Spinal cord (tissue), 10 donors: ENCODE data around the gene LRRC36. TPM values are rescaled to one million over a fixed set of nuclear protein-coding genes. Genes with fewer than 3 reads are reported as not detected.
A peak's percentile ranks its signal among the peaks of the same experiment; 100 is the strongest.

Experiments
- DNase-seq, 6 donors: peaks; one replicate each; pipeline versions ENCODE4 v3.0.0 to v3.0.0-alpha.2; 2013 to 2015; ENCODE audit warnings: low spot score in 6 of 6, low read depth in 4 of 6
- H3K27ac ChIP-seq: one replicate; pipeline ENCODE4 v1.5.1; 2013; ENCODE audit warnings: low read depth, low read length, control low read depth
- H3K27me3 ChIP-seq: one replicate; pipeline ENCODE4 v1.6.1; 2013; ENCODE audit warnings: low read length; ENCODE audit not compliant: control insufficient read depth, insufficient read depth
- H3K36me3 ChIP-seq: one replicate; pipeline ENCODE4 v1.6.1; 2013; ENCODE audit warnings: low read length; ENCODE audit not compliant: control insufficient read depth, insufficient read depth
- H3K4me1 ChIP-seq: one replicate; pipeline ENCODE4 v1.6.1; 2013; ENCODE audit warnings: low read length; ENCODE audit not compliant: control insufficient read depth, insufficient read depth
- H3K4me3 ChIP-seq: one replicate; pipeline ENCODE4 v1.5.1; 2013; ENCODE audit warnings: low read depth, low read length, control low read depth
- H3K9me3 ChIP-seq: one replicate; pipeline ENCODE4 v1.6.1; 2013; ENCODE audit warnings: low read length; ENCODE audit not compliant: control insufficient read depth, insufficient read depth
- WGBS: methylation state at CpG from one replicate; pipeline ENCODE4 v1.1.5; 2013; ENCODE audit warnings: missing lambda C conversion rate; ENCODE audit not compliant: insufficient coverage; 5-methylcytosine and 5-hydroxymethylcytosine counted together
- polyA plus RNA-seq, 2 donors: library from polyadenylated mRNA; unstranded; fragments of 120-200 nt; gene quantifications; one replicate each; pipeline ENCODE4 v1.2.1, GENCODE V29; 2013; ENCODE audit not compliant: insufficient read length in 2 of 2
- total RNA-seq, 2 donors: library from RNA; depleted of rRNA in 1 of 2; stranded (reverse); fragments of 120-200 nt in 1 of 2; fragments of >200 nt in 1 of 2; gene quantifications; one replicate each; pipeline versions ENCODE4 v1.2.3 to v1.2.4, GENCODE V29; 2013 to 2014
- donor health status: healthy.

The LRRC36 gene
- total and polyA plus RNA-seq, 4 donors, result 4.3 to 10.9 (median 5.8) TPM

DNA sequence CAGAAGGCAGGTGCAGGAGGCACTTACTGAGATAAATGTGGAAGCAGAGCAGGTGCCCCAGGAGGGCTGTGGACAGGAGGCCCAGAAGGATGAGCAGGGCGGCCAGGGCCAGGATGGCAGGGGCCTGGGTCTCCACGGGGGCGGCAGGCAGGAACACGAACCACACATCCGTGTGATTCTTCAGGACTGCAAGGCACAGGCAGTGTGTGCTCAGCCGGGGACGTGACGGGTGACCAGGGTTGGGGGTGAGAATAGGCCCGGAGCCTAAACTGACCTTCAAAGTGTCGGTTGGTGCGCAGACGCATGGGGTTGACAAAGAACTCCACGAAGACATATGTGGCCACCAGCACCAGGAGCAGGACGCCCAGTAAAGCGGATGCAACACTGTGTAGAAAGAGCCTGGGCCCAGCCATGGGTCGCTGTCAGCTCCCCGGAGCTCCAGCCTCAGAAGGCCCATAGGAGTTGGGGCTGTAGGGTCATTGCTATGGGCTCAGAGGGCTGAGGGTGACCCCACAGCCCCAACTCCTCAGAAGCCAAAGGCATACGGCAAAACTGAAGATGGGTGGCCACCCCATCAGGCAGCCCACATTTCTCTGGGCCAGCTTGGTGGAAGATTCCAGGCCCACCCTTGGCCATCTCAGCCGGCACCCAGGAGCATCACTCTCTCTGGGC lies 72.1 kb downstream of the LRRC36 start:
- 92% methylated on average over 18 of the region's 19 CpGs for WGBS
- no peaks in the 10 kb centered on the region for H3K9me3 ChIP-seq
- peaks cover 10% of the 10 kb centered on the region for H3K27me3 ChIP-seq
- H3K4me1 ChIP-seq, result peaks cover 71% of the 10 kb centered on the region
- H3K4me3 ChIP-seq, result no peak overlapping the region
- DNase-seq, result no peak
- peaks cover 17% of the 10 kb centered on the region for H3K36me3 ChIP-seq
- H3K27ac ChIP-seq, result no peak overlapping the region

DNA sequence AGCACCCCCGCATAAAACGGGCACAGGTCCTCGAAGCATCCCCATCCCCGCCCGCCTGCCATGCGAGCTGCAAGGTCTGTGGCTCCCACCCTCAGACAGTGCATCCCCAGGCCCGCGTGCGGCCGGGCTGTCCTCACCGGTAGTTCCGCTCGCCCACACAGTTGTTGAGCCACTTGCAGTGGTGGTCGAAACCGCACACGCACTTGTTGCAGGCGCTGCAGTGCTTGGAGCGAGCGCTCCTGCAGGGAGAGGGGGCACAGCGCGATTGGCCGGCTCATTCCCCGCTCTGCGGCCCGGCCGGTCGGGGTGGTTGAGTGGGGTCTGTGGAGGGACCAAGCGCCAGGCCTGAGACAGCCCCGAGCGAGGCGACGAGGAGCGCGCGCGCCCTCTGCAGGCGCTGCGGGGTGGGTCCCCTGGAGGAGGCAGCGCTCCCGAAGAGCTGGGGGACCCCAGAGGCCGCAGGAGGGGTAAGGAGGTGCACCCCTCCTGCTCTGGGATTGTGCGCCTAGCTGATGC lies 72.7 kb downstream of the LRRC36 start:
- peak in 2 of 6 donors; percentile 77 to 80 for DNase-seq
- no peaks in the 10 kb centered on the region for H3K9me3 ChIP-seq
- H3K27me3 ChIP-seq, result peaks cover 7% of the 10 kb centered on the region
- peak overlapping the region; percentile 40 for H3K27ac ChIP-seq
- WGBS, result 24% methylated on average over 42 of the region's 42 CpGs
- H3K36me3 ChIP-seq, result peaks cover 23% of the 10 kb centered on the region
- H3K4me3 ChIP-seq, result no peak overlapping the region
- peaks cover 67% of the 10 kb centered on the region for H3K4me1 ChIP-seq

DNA sequence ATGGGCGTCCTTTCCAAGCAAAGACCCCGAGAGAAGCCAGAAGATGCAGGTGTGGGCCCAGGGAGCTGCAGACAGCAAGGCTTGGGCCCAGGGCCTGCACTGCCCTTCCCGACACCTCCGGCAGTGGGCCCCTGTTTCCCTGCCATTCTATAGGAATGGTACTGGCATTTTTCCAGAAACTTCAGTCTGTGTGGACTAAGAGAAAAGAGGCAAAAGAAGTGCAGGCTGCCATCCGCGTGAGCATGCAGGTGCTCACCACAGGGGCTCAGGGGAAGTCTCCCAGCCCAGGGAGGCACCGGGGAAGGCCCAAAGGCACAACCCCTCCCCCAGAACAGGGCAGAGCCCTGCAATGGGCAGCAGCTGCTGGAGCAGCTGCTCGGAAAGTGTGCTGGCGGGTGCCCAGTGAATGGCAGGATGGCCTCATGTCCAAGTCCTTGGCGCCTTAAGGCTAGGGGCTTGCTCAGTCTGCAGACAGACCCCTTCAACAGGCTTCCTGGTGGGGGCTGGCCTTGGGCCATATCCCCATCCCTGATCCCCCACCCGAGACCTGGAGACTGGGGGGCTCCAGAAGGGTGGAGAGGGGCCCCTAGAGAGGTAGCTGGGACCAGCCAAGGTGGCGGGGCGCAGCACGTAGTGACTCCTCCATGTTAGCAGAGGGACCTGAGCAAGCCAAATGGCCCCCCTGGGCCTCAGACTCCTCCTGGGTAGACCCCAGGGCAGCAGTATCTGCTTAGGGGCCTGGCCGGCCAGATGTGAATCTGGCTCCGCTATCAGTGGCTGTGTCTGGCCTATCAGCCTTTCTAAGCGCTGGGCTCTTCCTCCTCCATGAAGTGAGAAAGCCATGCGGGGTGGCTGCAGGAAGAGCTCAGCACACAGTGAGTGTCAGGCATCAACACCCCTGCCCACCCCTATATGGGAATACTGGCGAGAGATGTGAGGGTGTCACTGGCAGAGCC lies 73.4 kb downstream of the LRRC36 start:
- no peaks in the 10 kb centered on the region for H3K9me3 ChIP-seq
- H3K27ac ChIP-seq, result peak overlapping the region; percentile 40
- H3K4me1 ChIP-seq, result peaks cover 63% of the 10 kb centered on the region
- peaks cover 4% of the 10 kb centered on the region for H3K27me3 ChIP-seq
- WGBS, result 45% methylated on average over 17 of the region's 19 CpGs
- DNase-seq, result peak in 2 of 6 donors; percentile 55 to 74
- peaks cover 27% of the 10 kb centered on the region for H3K36me3 ChIP-seq
- H3K4me3 ChIP-seq, result no peak overlapping the region

DNA sequence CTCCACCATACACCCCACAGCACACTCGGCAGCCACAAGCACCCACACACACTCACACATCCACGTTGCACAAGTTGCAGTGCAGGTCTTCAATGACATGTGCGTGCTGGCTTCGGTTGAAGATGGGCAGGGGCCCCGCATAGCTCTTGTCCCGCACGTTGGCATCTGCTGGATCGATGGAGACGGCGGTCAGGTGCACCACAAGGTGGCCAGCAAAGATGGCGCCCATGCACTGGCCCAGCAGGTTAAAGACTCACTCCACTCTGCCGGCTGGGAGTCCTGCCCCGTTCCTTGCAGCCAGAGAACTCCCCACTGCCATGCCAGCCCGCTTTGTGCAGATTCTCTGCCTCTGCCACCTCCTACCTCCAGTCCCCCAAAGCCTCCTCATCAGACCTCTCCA lies 74.3 kb downstream of the LRRC36 start:
- 96% methylated on average over 14 of the region's 14 CpGs for WGBS
- H3K27ac ChIP-seq, result no peak overlapping the region
- peaks cover 56% of the 10 kb centered on the region for H3K4me1 ChIP-seq
- peaks cover 28% of the 10 kb centered on the region for H3K36me3 ChIP-seq
- no peaks in the 10 kb centered on the region for H3K27me3 ChIP-seq
- DNase-seq, result no peak
- no peaks in the 10 kb centered on the region for H3K9me3 ChIP-seq
- no peak overlapping the region for H3K4me3 ChIP-seq

DNA sequence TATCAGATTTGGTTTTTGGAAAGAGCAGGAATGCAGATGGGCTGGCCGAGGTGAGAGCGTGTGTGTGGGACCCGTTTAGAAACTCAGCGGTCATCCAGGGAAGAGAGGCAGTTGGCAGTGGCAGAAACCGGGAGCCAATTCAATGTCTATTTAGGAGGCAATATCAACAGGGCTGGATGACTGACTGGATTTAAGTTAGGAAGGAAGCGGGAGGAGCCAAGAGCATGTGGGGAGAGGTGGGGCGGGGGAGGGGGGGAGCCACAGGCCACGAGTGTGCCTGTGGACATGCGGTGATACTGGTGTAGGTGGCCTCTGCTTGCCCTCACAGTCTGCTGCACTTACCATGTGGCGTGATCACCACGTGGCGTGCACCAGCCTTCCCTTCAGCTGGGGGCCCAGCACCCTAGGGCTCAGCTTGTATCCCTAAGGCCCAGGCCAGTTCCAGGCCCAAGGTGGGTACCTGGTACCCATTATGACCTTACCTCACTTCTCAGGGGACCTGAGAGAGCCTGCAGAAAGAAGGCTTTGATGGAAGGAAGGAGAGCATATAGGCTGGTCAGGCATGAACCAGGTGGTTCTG lies 77.5 kb downstream of the LRRC36 start:
- 85% methylated on average over 12 of the region's 12 CpGs for WGBS

DNA sequence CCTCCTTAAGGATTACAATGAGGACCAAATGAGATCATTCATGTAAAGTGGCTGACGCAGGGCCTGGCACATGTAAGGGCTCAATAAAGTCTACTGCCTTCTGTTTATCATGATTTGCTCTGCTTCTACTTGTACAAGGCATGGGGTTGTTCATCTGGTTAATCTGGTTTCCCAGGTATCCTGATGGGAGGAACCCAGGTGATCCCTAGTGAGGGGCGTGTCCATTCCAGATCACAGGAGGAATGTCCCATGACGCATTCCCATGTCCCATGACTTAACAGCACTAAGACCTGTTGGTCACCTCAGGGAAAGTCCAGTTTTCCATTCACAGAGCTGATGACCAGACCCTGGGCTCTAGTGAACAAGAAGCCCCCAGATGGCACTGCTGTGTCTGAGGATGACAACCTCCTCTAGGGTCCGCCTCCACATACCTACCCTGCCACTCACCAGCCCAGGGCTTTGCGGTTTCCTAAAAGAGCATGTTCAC lies 78.2 kb downstream of the LRRC36 start:
- Histone ChIP-seq H3K27me3 (no peaks in the 10 kb centered on the region), H3K36me3 (peaks cover 29% of the 10 kb centered on the region), H3K9me3 (no peaks in the 10 kb centered on the region), H3K4me3 (no peak overlapping the region), H3K4me1 (peaks cover 38% of the 10 kb centered on the region), H3K27ac (no peak overlapping the region)
- WGBS, result 96% methylated on average over 4 of the region's 5 CpGs
- DNase-seq, result no peak

More for the DNA sequence above, 77.5 kb downstream of the LRRC36 start:
- Histone ChIP-seq H3K9me3 (no peaks in the 10 kb centered on the region), H3K27ac (no peak overlapping the region), H3K27me3 (no peaks in the 10 kb centered on the region), H3K36me3 (peaks cover 29% of the 10 kb centered on the region), H3K4me3 (no peak overlapping the region), H3K4me1 (peaks cover 45% of the 10 kb centered on the region)
- no peak for DNase-seq

DNA sequence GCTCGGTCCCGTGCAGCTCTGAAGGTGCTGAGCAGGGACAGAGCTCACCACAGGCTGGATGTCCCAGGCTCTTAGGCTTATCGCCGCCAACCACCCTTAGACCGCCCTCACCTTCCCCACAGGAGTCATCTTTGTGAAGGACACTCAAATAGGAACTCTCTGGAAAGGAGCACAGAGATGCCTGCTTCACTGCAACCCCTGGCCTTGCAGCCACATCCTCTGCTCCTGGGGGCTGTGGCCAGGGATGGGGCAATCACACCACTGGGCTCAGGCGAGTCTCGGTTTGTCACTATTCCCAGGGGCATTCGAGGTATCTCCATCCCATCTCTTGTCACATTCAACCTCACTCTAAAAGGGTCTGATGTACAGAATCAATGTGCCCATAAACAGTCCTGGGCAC lies 78.7 kb downstream of the LRRC36 start:
- Histone ChIP-seq H3K4me1 (peaks cover 36% of the 10 kb centered on the region), H3K4me3 (no peak overlapping the region), H3K27ac (no peak overlapping the region), H3K27me3 (no peaks in the 10 kb centered on the region), H3K9me3 (no peaks in the 10 kb centered on the region), H3K36me3 (peaks cover 27% of the 10 kb centered on the region)
- 92% methylated on average over 7 of the region's 8 CpGs for WGBS
- no peak for DNase-seq

DNA sequence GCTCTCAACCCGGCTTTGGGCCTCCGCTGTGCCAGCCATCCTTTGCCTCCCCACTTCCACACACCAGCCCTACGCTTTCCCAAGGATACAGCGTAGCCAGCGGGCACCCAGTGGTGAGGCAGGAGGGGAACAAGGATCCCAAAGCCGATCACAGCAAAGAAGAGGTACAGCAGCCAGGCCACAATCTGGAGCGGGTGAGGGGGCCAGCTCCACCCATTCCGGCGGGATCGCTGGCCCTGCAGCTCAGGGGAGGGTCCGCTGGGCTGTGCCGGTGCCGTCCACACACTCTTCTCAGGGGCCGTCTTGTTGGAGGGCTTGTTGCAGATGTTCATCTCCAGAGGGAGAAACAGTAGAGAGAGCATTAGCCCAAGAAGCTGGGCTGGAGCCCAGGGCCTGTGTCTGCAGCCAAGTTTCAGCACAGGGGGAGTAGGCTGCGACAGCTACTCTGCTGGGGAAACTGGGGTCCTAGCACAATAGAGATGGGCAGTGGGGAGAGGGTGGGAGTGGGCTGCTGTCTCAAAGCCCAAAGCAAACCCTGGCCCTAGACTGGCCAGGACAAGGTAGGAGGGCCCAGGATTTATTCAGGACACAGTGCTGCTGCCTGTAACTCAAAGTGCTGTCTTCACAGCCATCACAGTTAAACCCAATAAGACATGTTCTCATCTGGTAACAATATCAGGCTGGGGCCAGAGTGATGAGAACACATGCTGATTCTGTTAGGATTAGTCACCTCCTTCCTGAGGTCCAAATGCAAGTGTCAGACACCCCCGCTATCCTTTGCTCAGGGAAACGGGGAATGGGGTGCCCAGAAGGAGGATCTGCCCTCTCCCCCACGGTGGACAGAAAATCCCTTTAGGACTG lies 79.7 kb downstream of the LRRC36 start:
- 34% methylated on average over 15 of the region's 18 CpGs for WGBS

More for the DNA sequence above, 79.7 kb downstream of the LRRC36 start:
- Histone ChIP-seq H3K9me3 (no peaks in the 10 kb centered on the region), H3K36me3 (peaks cover 20% of the 10 kb centered on the region), H3K27ac (peak overlapping the region; percentile 79), H3K27me3 (no peaks in the 10 kb centered on the region), H3K4me1 (peaks cover 34% of the 10 kb centered on the region), H3K4me3 (no peak overlapping the region)
- peak in 2 of 6 donors; percentile 66 to 82 for DNase-seq
